ENCODE data around the gene UGT2B11. TPM values are rescaled to one million over a fixed set of nuclear protein-coding genes. Genes with fewer than 3 reads are reported as not detected.
"Not testable (repeated sequence)": the region's sequence is repeated elsewhere in the genome, so short reads cannot be mapped to it uniquely, and the experiment has no call there.

UGT2B11 gene
- polyA plus RNA-seq, 3 donors: not detected

DNA sequence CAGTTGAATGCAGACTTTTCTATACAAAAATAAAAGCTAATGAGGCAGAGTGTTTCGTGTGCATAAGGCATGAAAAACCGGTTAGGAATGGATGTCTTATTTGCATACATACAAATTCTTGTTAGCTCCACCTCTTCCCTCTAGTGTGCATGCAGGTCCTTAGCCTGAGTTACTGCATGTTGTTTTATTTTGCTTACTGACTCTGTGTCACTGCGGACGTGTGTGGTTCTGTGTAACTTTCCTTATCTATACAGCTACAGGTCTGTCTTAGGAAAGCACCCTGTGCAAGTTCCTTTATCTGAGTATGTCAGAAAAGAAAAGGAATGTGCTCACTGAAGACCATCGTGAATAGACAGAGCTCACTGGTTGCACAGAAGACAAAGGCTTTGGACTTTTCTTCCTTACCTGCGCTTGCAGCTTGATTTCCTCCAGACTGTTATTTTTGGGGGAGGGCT, 35.8 kb downstream of the UGT2B11 start:
- not testable (repeated sequence) for H3K27ac ChIP-seq (ENCODE audit: low read depth, low read length)
- WGBS, 3 donors: 38 to 48% (median 41%) methylated on average over 6 of the region's 6 CpGs

DNA sequence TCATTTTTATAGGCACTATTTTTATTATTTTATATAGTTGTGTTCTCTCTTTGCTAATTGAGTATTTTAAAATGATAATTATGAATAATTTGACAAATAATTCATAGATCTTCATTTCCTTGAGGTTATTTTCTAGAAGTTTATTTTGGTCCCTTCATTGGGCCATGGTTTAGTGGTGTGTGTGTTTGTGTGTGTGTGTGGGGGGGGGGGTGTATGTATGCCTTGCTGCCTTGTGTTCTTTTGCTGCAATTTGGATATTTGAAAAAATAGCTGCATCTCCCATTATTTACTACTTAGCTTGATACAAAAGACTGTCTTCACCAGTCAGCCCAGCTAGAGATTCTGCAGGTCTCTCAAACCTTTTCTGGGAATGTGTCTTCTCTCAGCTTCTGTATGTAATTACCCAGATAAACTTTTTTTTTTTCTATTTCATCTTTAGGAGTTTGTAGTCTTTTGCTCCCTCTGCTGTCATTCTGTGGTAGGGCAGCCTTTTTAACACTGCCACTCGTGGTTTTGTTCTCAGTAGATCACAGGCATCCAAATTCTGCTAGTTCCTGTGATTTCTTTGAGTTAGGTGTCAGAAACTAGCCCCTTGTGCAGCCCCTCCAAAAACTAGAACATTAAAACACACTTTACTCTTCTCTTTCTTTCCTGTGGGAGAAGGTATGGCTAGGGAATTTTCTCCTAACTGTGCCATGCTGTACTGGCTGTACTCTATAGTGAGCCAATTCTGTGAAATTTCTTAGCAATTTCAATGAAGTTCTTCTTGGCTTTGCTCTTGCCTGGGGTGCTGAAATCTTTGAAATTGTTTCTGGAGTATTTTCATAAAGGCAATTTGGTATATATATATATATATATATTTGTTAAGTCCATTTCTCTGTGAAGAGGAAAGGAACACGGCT, 44.1 kb downstream of the UGT2B11 start:
- not testable (repeated sequence) for H3K27ac ChIP-seq (ENCODE audit: low read depth, low read length)
- 34 to 45% (median 36%) methylated on average over 2 of the region's 2 CpGs for WGBS, 3 donors

DNA sequence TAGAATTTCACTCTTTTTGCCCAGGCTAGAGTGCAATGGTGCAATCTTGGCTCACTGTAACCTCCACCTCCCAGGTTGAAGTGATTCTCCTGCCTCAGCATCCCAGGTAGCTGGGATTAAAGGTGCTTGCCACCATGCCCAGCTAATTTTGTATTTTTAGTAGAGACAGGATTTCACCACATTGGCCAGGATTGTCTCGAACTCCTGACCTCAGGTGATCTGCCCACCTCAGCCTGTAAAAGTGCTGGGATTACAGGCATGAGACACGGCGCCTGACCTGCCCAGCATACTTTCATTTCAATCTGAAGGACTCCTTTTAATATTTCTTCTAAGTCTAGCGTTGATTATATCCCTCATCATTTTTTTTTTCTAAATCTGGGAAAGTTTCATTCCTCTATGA, 45.4 kb downstream of the UGT2B11 start:
- 77 to 89% (median 85%) methylated on average over 4 of the region's 4 CpGs for whole genome bisulfite sequencing, 3 donors
- not testable (repeated sequence) for H3K27ac ChIP-seq (ENCODE audit: low read depth, low read length)

DNA sequence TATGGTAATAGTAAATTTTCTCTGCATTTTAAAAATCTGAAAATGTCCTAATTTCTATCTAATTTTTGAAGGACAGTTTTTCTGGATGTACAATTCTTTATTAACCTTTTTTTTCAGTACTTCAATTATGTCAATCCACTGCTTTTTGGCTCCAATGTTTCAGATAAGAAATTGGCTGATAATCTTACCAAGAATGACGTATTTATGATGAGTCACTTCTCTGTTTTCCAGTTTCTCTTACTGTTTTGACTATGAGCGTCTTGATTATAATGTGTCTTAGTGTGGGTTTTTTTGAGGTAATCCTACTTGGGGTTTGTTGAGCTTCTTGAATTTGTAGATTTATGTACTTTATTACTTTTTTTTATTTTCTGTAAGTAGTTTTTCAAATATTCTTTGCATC, 47.2 kb downstream of the UGT2B11 start:
- WGBS, 3 donors: 51 to 89% (median 76%) methylated on average over 2 of the region's 2 CpGs
- no peak overlapping the region for H3K27ac ChIP-seq (ENCODE audit: low read depth, low read length)

DNA sequence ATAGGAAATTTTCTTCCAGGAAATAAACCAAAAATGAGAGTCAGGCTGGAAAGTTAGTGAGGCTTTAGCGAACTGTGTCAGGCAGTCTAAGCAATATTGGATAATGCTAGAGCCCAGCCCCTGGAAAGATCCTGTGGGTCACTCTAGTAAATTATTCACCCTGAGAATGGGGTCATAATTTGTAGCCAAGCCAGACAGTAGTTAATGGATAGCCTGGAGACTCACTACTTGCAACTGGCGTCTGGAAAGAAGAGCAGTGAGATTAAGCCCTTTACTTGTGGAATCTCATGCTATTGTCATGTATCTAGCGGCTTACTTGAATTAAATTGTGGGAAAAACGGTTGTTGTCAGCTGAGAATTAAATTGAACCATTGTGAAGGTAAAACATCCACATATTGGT, 48.2 kb downstream of the UGT2B11 start:
- WGBS, 3 donors: 43 to 82% (median 78%) methylated on average over 4 of the region's 4 CpGs

DNA sequence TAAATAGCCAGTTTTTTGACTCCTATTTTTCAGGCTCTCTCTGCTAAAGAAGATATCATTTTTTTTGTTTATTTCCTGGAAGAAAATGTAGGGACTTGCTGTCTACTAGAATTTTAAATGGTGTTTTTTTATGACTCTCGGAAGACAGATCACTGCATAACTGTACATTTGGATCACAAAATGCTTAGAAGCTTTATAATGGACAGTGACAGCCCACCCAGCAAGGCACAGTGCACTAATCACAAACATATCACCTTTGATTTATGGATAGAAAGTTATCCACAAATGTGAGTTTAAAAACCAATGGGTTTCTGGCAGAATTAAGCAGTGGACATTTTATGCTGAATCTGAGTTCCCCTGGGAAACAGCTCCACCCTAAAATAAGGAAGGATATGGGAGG, 48.8 kb downstream of the UGT2B11 start:
- H3K27ac ChIP-seq (ENCODE audit: low read depth, low read length): not testable (repeated sequence)
- WGBS, 3 donors: 65 to 79% (median 66%) methylated on average over 1 of the region's 1 CpG

More for the DNA sequence above, 48.2 kb downstream of the UGT2B11 start:
- not testable (repeated sequence) for H3K27ac ChIP-seq (ENCODE audit: low read depth, low read length)

DNA sequence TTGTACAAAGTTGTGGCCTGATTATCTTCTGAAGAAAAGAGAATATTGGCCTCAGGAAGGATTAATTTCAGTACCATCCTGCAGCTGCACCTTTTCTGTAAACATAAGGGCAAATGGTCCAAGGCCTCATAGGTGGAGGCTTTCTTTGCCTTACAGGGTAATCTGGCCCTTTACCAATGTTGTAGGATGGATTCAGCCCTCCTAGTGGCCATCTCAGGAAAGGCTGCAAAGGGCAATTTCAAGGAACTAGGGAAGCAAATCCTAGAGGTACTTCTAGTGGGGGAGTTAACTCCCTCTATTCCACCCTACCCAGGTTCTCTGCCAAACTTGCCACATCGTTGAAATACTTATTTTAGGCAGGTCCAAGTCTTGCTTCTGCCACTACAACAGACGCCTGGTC, 57.6 kb downstream of the UGT2B11 start:
- no peak overlapping the region for H3K27ac ChIP-seq (ENCODE audit: low read depth, low read length)
- WGBS, 3 donors: 81 to 85% (median 81%) methylated on average over 2 of the region's 2 CpGs

DNA sequence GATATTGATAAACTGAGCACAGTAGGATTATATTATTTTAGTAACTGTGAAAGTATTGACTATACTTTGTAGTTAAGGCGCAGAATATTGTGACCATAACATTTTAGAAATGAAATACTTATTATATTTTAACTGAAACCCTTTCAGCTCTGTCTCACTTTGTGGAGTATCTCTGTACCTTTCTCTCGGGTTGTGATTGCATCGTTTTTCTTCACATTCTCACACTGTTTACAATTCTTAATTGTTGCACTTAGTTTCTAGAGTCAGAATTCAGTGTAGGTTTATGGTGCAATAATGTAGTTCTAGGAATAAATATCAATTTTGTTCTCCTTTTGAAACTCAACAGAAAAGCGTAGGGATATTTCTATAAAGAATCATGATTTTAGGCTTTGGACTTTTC, 60.5 kb downstream of the UGT2B11 start:
- 79 to 87% (median 80%) methylated on average over 4 of the region's 4 CpGs for WGBS, 3 donors
- no peak overlapping the region for H3K27ac ChIP-seq (ENCODE audit: low read depth, low read length)

Other genes starting within 250 kb of the UGT2B11 start
- gene UGT2B7, start 118.3 kb downstream of the UGT2B11 start, polyA plus RNA-seq: 1 to 10 TPM in 1 of 3 donors, not detected in 2; 8.0 TPM
- not detected for gene UGT2B28, start 65.7 kb upstream of the UGT2B11 start, polyA plus RNA-seq

Data from adipose tissue (tissue), 3 donors.